PC-9 (cell line): Measurements from ENCODE around the gene ZNF428.

ENCODE experiments used
- EZH2 ChIP-seq: fragments of 200-600 bp; sonication (generic); IDR thresholded peaks from 2 replicates; pipeline ENCODE4 v1.8.0; 2017; ENCODE audit warnings: antibody characterized with exemption, low read depth
- TF ChIP-seq, protein P1 (sequence below): fragments of 200-600 bp; sonication (generic); conservative IDR thresholded peaks from 2 replicates; pipeline ENCODE4 v1.6.1; 2017; ENCODE audit warnings: mixed run types, antibody characterized with exemption, mild to moderate bottlenecking, moderate library complexity

- 0 out of 2 replicates have a peak, but pooled peaks have one; percentile 7 for TF ChIP-seq EZH2
- TF ChIP-seq, protein P1, sequence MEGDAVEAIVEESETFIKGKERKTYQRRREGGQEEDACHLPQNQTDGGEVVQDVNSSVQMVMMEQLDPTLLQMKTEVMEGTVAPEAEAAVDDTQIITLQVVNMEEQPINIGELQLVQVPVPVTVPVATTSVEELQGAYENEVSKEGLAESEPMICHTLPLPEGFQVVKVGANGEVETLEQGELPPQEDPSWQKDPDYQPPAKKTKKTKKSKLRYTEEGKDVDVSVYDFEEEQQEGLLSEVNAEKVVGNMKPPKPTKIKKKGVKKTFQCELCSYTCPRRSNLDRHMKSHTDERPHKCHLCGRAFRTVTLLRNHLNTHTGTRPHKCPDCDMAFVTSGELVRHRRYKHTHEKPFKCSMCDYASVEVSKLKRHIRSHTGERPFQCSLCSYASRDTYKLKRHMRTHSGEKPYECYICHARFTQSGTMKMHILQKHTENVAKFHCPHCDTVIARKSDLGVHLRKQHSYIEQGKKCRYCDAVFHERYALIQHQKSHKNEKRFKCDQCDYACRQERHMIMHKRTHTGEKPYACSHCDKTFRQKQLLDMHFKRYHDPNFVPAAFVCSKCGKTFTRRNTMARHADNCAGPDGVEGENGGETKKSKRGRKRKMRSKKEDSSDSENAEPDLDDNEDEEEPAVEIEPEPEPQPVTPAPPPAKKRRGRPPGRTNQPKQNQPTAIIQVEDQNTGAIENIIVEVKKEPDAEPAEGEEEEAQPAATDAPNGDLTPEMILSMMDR = no peak
Measured at GRCh38 chr19:43639519-43640423, 20.3 kb upstream of the ZNF428 start, which contains the start of gene CADM4.
